GM12878 (cell line): ENCODE data around the gene COL8A2. TPM values are rescaled to one million over a fixed set of nuclear protein-coding genes. Genes with fewer than 3 reads are reported as not detected.

ENCODE experiments used
- ATAC-seq: fragments of 200-7000 bp; cut with Tn5 transposase; 3 replicates; pipeline ENCODE4 v1.9.1; 2020; ENCODE audit warnings: mild to moderate bottlenecking, moderate library complexity
- BruUV-seq: library from RNA; stranded (reverse); fragments of 400-500 nt; replicated peaks from 2 replicates; lab custom pipeline; 2021; lab: Mats Ljungman, UMichigan
- CTCF ChIA-PET: fragments of 300-600 bp; sonication (Branson Sonifier 250); formaldehyde crosslinking; extraction: SDS; loops from one replicate; lab custom pipeline; 2021; ENCODE audit warnings: inconsistent platforms; lab: Yijun Ruan, JAX
- POLR2A ChIA-PET: fragments of 350-600 bp; formaldehyde crosslinking; extraction: SDS; loops from one replicate; lab custom pipeline; 2021; ENCODE audit warnings: inconsistent platforms; lab: Charles Lee
- RAD21 ChIA-PET: fragments of 300-600 bp; sonication (Branson Sonifier 250); formaldehyde crosslinking; loops from one replicate; lab custom pipeline; 2023; ENCODE audit warnings: antibody characterized with exemption; ENCODE audit not compliant: unreplicated experiment; lab: Charles Lee
- SMC1A ChIA-PET: fragments of 300-600 bp; sonication (Branson Sonifier 250); formaldehyde crosslinking; loops from one replicate; lab custom pipeline; 2023; ENCODE audit not compliant: unreplicated experiment, uncharacterized antibody; lab: Charles Lee
- DNase-seq: peaks from one replicate; pipeline ENCODE4 v3.0.0-alpha.2; 2011; ENCODE audit warnings: low read depth, low spot score
- FAIRE-seq: peaks from 3 replicates; lab custom pipeline; 2011; peaks lifted over from hg19 to GRCh38; lab: Jason Lieb, UNC
- H2AFZ ChIP-seq: 2 replicates; pipeline ENCODE4 v1.6.0; 2011; ENCODE audit warnings: low read depth, low read length, control low read depth; ENCODE audit not compliant: control insufficient read depth
- H3K27ac ChIP-seq: 2 replicates; pipeline ENCODE4 v1.5.1; 2011; ENCODE audit warnings: control low read depth; ENCODE audit not compliant: control insufficient read depth, insufficient read depth
- H3K27me3 ChIP-seq, 2 experiments: replicated peaks in 1 of 2; 2 replicates each; pipeline versions ENCODE4 v1.6.0 to v1.6.1; 2011; ENCODE audit warnings: low read length in 1 of 2; ENCODE audit not compliant: control insufficient read depth in 2 of 2, insufficient read depth in 2 of 2
- H3K36me3 ChIP-seq, 2 experiments: 2 replicates each; pipeline ENCODE4 v1.5.1; 2011; ENCODE audit warnings: low read length in 1 of 2; ENCODE audit not compliant: control insufficient read depth in 2 of 2, insufficient read depth in 2 of 2
- H3K4me1 ChIP-seq: 2 replicates; pipeline ENCODE4 v1.6.1; 2011; ENCODE audit warnings: mild to moderate bottlenecking, low read length, moderate library complexity, mixed read lengths; ENCODE audit not compliant: control insufficient read depth, insufficient read depth
- H3K4me2 ChIP-seq: 2 replicates; pipeline ENCODE4 v1.6.0; 2011; ENCODE audit warnings: control low read depth; ENCODE audit not compliant: control insufficient read depth, insufficient read depth
- H3K4me3 ChIP-seq: fragments of 200-600 bp; sonication (generic); 2 replicates; pipeline ENCODE4 v1.5.1; 2016
- H3K79me2 ChIP-seq: 2 replicates; pipeline ENCODE4 v1.6.0; 2011; ENCODE audit warnings: low read length; ENCODE audit not compliant: control insufficient read depth, insufficient read depth
- H3K9ac ChIP-seq: 2 replicates; pipeline ENCODE4 v1.8.0; 2011; ENCODE audit warnings: low read length, control low read depth, mixed read lengths; ENCODE audit not compliant: control insufficient read depth, insufficient read depth
- H3K9me3 ChIP-seq: replicated peaks from 3 replicates; pipeline ENCODE4 v1.5.1; 2011; ENCODE audit warnings: mild to moderate bottlenecking, low read length; ENCODE audit not compliant: control insufficient read depth, insufficient read depth
- H4K20me1 ChIP-seq: 2 replicates; pipeline ENCODE4 v1.6.0; 2011; ENCODE audit not compliant: control insufficient read depth, insufficient read depth
- BMI1 ChIP-seq: fragments of 450-650 bp; IDR thresholded peaks from 2 replicates; pipeline ENCODE4 v1.6.1; 2016; ENCODE audit warnings: mild to moderate bottlenecking, moderate library complexity, borderline replicate concordance
- CBX3 ChIP-seq: fragments of 200-600 bp; sonication (generic); IDR thresholded peaks from 2 replicates; pipeline ENCODE4 v1.6.1; 2016; ENCODE audit warnings: low read depth, borderline replicate concordance
- CEBPB ChIP-seq, 2 experiments: fragments of 150-350 bp in 1 of 2; IDR thresholded peaks; 2 replicates each; pipeline ENCODE4 v1.6.1; 2012 to 2014; ENCODE audit warnings: low read depth in 2 of 2, low read length in 2 of 2, borderline replicate concordance in 1 of 2, inconsistent platforms in 1 of 2
- CREB1 ChIP-seq: IDR thresholded peaks from 2 replicates; pipeline ENCODE4 v1.6.1; 2012; ENCODE audit warnings: low read depth, mild to moderate bottlenecking, inconsistent platforms
- FOXM1 ChIP-seq: IDR thresholded peaks from 2 replicates; pipeline ENCODE4 v1.6.1; 2012; ENCODE audit warnings: low read depth, mild to moderate bottlenecking, inconsistent platforms, low read length, moderate library complexity
- IKZF1 ChIP-seq: fragments of 450-650 bp; conservative IDR thresholded peaks from 2 replicates; pipeline ENCODE4 v1.6.1; 2017; ENCODE audit warnings: antibody characterized with exemption, mild to moderate bottlenecking
- MEF2A ChIP-seq: IDR thresholded peaks from 2 replicates; pipeline ENCODE4 v1.6.1; 2011; ENCODE audit warnings: low read depth, mild to moderate bottlenecking, low read length, moderate library complexity; ENCODE audit not compliant: insufficient read depth
- MXI1 ChIP-seq: fragments of 150-350 bp; IDR thresholded peaks from 2 replicates; pipeline ENCODE4 v1.6.1; 2011; ENCODE audit warnings: low read depth, mild to moderate bottlenecking, inconsistent platforms, low read length, improper control_type of control experiment
- RB1 ChIP-seq: fragments of 450-650 bp; formaldehyde crosslinking; IDR thresholded peaks from 2 replicates; pipeline ENCODE4 v1.6.1; 2017; ENCODE audit warnings: mild to moderate bottlenecking, borderline replicate concordance
- SREBF2 ChIP-seq: IDR thresholded peaks from 2 replicates; pipeline ENCODE4 v1.6.1; 2012; ENCODE audit warnings: mild to moderate bottlenecking, low read length
- YY1 ChIP-seq: IDR thresholded peaks from 2 replicates; pipeline ENCODE4 v1.6.1; 2011; ENCODE audit warnings: low read depth, mild to moderate bottlenecking, low read length
- ZBED1 ChIP-seq: IDR thresholded peaks from 2 replicates; pipeline ENCODE4 v1.6.1; 2016; ENCODE audit warnings: borderline replicate concordance
- ZNF622 ChIP-seq: fragments of 450-650 bp; IDR thresholded peaks from 2 replicates; pipeline ENCODE4 v1.6.1; 2017; ENCODE audit warnings: mild to moderate bottlenecking, inconsistent platforms
- WGBS: methylation state at CpG from one replicate; pipeline ENCODE4 v1.1.6; 2016; ENCODE audit warnings: low lambda C conversion rate; ENCODE audit not compliant: insufficient replicate concordance, insufficient coverage; ENCODE audit errors: missing lambda C conversion rate; 5-methylcytosine and 5-hydroxymethylcytosine counted together
- in situ Hi-C: fragments of 300-500 bp; cut with MboI; formaldehyde crosslinking; loops from 9 replicates; pipeline ENCODE4 v1.14.3; 2018; ENCODE audit warnings: mixed read lengths
- intact Hi-C: fragments of 100-400 bp; cut with micrococcal nuclease; formaldehyde crosslinking; loops from one replicate; pipeline ENCODE4 v1.14.2; 2022; ENCODE audit not compliant: unreplicated experiment
- polyA plus RNA-seq, 11 experiments: library from polyadenylated mRNA; depleted of rRNA in 4 of 11; unstranded in 6 of 11; stranded (reverse) in 5 of 11; fragments of >200 nt; fragmentation: Nextera tagmentation in 4 of 11; fragmentation: Illumina TruSeq in 1 of 11; extraction: Ambion mirVana in 4 of 11; extraction: Trizol in 1 of 11; gene quantifications; 1 replicate in 1 of 11; 2 replicates in 10 of 11; pipeline versions ENCODE4 v1.2.1 to v1.2.3, GENCODE V29; 2011 to 2016; ENCODE audit warnings: inconsistent platforms in 2 of 11, missing spikeins in 2 of 11, low read depth in 1 of 11
- total RNA-seq, 4 experiments: library from RNA; depleted of rRNA in 3 of 4; stranded (reverse); fragments of >200 nt in 3 of 4; fragmentation: Illumina TruSeq in 1 of 4; extraction: Trizol in 1 of 4; gene quantifications; 2 replicates each; pipeline versions ENCODE4 v1.2.1 to v1.2.3, GENCODE V29; 2013 to 2021
- TF ChIP-seq, protein P1 (sequence below): IDR thresholded peaks from 2 replicates; pipeline ENCODE4 v1.6.1; 2012; ENCODE audit warnings: low read length, inconsistent platforms
- TF ChIP-seq, protein P2 (sequence below), 3 experiments: IDR thresholded peaks in 2 of 3; conservative IDR thresholded peaks in 1 of 3; 2 replicates each; pipeline ENCODE4 v1.5.1; 2011; ENCODE audit warnings: low read depth in 3 of 3, low read length in 3 of 3, mild to moderate bottlenecking in 3 of 3, control low read depth in 2 of 3, moderate library complexity in 2 of 3, inconsistent platforms in 1 of 3, mixed read lengths in 1 of 3; ENCODE audit not compliant: control insufficient read depth in 2 of 3, insufficient read depth in 1 of 3; ENCODE audit errors: extremely low read depth in 1 of 3
- TF ChIP-seq, protein P3 (sequence below): IDR thresholded peaks from 2 replicates; pipeline ENCODE4 v1.6.1; 2012; ENCODE audit warnings: low read depth, low read length, improper control_type of control experiment

Gene COL8A2
- total and polyA plus RNA-seq, 10 of the 15 experiments (the other 5 are each of a cell fraction or from before 2014, with no cell fraction given): 0.01 TPM; not detected in 9

DNA sequence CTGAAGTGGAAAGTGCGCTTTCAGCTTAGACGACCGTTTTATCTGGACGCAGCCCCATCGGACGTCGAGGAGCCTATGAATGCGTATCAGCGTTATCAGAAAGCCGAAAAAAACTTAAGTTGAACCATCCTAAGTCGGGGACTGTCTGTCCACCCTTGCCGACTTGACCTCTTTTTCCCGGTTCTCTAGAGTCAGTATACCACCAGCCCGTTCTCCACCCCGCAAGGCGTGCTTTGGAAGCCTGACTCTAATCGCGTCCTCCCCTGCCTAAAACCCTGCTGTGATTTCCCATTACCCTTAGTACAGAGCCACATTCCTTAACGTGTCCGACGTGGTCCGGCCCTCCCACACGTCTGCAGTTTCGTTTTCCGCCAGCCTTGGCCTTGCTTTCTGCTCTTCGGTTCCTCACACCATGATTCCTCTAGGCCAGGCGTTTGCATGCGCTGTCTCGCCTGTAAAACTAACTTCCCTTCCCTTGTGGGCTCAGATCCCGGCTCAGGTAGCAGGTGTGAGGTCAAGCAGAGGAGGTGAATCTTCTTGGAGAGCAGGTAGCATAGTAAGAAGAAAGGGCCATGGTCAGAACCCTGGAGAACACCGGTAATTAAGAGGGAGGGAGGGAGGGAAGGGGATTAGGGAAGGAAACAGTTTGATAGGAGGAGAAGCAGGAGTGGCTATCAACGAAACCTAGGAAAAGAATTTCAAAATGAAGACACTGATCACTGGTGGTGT is 35.5 kb downstream of the COL8A2 start (continued):
- TF ChIP-seq MEF2A (no peak), YY1 (no peak), BMI1 (no peak), ZNF622 (no peak), MXI1 (no peak; the same call in 1 of the 2 replicates), RB1 (no peak)
- TF ChIP-seq, protein P1, sequence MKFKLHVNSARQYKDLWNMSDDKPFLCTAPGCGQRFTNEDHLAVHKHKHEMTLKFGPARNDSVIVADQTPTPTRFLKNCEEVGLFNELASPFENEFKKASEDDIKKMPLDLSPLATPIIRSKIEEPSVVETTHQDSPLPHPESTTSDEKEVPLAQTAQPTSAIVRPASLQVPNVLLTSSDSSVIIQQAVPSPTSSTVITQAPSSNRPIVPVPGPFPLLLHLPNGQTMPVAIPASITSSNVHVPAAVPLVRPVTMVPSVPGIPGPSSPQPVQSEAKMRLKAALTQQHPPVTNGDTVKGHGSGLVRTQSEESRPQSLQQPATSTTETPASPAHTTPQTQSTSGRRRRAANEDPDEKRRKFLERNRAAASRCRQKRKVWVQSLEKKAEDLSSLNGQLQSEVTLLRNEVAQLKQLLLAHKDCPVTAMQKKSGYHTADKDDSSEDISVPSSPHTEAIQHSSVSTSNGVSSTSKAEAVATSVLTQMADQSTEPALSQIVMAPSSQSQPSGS: no peak

DNA sequence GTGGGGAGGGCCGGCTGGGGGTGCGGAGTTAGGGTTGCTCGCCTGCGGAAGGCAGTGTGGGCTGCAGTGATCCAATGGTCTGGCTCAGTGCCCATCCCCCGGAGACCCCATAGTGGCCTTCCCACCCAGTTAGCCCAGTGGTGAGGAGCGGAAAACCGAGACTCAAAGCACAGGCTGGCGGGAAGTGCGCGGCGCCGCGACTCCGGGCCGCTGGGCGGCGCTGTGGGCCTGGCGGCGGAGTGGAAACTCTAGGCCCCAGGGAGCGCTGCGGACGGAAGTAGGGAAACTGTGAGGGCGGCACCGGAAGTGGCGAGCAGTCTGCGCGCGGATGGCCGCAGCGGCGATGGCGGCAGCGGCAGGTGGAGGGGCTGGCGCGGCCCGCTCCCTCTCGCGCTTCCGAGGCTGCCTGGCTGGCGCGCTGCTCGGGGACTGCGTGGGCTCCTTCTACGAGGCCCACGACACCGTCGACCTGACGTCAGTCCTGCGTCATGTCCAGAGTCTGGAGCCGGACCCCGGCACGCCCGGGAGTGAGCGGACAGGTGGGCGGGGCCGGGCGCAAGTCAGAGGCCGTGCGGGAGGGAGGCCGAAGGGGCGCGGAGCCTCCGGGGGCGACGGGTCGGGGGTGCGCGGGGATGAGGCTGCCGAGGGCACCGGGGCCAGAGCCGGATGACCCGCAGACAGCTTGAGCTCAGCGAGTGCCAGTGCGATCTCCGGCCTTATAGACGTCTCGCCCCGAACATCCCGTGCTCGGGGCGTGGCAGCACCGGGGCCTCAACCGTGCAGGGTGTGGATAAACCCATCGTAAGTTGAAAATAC is 36.2 kb downstream of the COL8A2 start, which contains the start of gene ADPRS:
Gene ADPRS (plus strand): TSS at position 316 of the 816 bp plus-strand sequence. CDS start 13 bp downstream, at position 329.
- peak within 1 kb of the TSS; percentile 88 for H2AFZ ChIP-seq
- peaks cover 20% of the 10 kb centered on the region for H3K79me2 ChIP-seq
- ChIA-PET SMC1A (no interaction called here), CTCF (interaction anchor here (0.6 to 1.7 kb wide), 3 partner anchors 46 to 144 kb away, joined by 3 to 4 read pairs (median 3); partner anchors contain the start of gene TRAPPC3), RAD21 (no interaction called here), POLR2A (interaction anchor here (1.1 kb wide), 1 partner anchor 136 kb away, joined by 3 read pairs; the partner anchor contains the start of gene THRAP3)
- in situ Hi-C loops (no loop called here), intact Hi-C loops (loop anchor here (2.0 to 10.0 kb wide), 3 partner anchors 158 to 231 kb away; partner anchors contain the start of genes AGO1 and AGO3)
- H3K27me3 ChIP-seq: no peaks in the 10 kb centered on the region; a peak in 1 of 4 replicates
- peak within 1 kb of the TSS; percentile 82 for H3K27ac ChIP-seq
- H3K4me3 ChIP-seq: peak within 1 kb of the TSS; percentile 98
- peak; percentile 52 for DNase-seq
- peaks cover 15 to 17% of the 10 kb centered on the region in 2 experiments for H3K36me3 ChIP-seq
- no peaks in the 10 kb centered on the region; the same call in 1 of the 2 replicates for H3K4me1 ChIP-seq
- peak within 1 kb of the TSS; percentile 85 for H3K4me2 ChIP-seq
- H3K9ac ChIP-seq: peak within 1 kb of the TSS; percentile 84
- no peaks in the 10 kb centered on the region for H4K20me1 ChIP-seq
- BruUV-seq: no TSS peak
- no peaks in the 10 kb centered on the region for H3K9me3 ChIP-seq
- peak; percentile 65 for FAIRE-seq
- WGBS: 1% methylated on average over 65 of the region's 84 CpGs
- ATAC-seq: peak; percentile 92
- peak; percentile 96 for TF ChIP-seq CREB1
- peak; percentile 95 for TF ChIP-seq IKZF1
- TF ChIP-seq ZBED1: peak; percentile 54; the same call in 1 of the 2 replicates
- TF ChIP-seq ZNF622: no peak
- TF ChIP-seq CEBPB (IDR thresholded peaks at IDR 0.05; ENCODE audit: borderline replicate concordance in 1 of 2, low read depth in 2 of 2, low read length in 2 of 2): no peak
- no peak for TF ChIP-seq CBX3
- TF ChIP-seq, protein P2, sequence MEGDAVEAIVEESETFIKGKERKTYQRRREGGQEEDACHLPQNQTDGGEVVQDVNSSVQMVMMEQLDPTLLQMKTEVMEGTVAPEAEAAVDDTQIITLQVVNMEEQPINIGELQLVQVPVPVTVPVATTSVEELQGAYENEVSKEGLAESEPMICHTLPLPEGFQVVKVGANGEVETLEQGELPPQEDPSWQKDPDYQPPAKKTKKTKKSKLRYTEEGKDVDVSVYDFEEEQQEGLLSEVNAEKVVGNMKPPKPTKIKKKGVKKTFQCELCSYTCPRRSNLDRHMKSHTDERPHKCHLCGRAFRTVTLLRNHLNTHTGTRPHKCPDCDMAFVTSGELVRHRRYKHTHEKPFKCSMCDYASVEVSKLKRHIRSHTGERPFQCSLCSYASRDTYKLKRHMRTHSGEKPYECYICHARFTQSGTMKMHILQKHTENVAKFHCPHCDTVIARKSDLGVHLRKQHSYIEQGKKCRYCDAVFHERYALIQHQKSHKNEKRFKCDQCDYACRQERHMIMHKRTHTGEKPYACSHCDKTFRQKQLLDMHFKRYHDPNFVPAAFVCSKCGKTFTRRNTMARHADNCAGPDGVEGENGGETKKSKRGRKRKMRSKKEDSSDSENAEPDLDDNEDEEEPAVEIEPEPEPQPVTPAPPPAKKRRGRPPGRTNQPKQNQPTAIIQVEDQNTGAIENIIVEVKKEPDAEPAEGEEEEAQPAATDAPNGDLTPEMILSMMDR (IDR thresholded peaks at IDR 0.05 in 2 of 3, conservative IDR thresholded peaks at IDR 0.05 in 1 of 3; ENCODE audit: control insufficient read depth in 2 of 3, extremely low read depth in 1 of 3, insufficient read depth in 1 of 3, low read depth in 3 of 3, low read length in 3 of 3): peak; percentile 97 to 99 (median 98)
- no peak for TF ChIP-seq FOXM1
- TF ChIP-seq SREBF2: 0 out of 2 replicates have a peak, but pooled peaks have one; percentile 24
- TF ChIP-seq, protein P3, sequence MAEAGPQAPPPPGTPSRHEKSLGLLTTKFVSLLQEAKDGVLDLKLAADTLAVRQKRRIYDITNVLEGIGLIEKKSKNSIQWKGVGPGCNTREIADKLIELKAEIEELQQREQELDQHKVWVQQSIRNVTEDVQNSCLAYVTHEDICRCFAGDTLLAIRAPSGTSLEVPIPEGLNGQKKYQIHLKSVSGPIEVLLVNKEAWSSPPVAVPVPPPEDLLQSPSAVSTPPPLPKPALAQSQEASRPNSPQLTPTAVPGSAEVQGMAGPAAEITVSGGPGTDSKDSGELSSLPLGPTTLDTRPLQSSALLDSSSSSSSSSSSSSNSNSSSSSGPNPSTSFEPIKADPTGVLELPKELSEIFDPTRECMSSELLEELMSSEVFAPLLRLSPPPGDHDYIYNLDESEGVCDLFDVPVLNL: no peak; the same call in 1 of the 2 replicates
